Caki2 (cell line): Measurements from ENCODE around the gene PRICKLE2. TPM values are rescaled to one million over a fixed set of nuclear protein-coding genes. Genes with fewer than 3 reads are reported as not detected.

Experiments used
- DNase-seq: peaks from one replicate; pipeline ENCODE4 v3.0.0-alpha.2; 2015; ENCODE audit warnings: low read depth
- in situ Hi-C: cut with HindIII; loops from 2 replicates; pipeline ENCODE4 v1.10.0; 2016; ENCODE audit warnings: low sequenced_read_pairs, low pct_unique_long_range_greater_than_20kb, mixed read lengths
- total RNA-seq: library from RNA; depleted of rRNA; stranded (reverse); fragments of >200 nt; shearing (Covaris generic); gene quantifications from 2 replicates; pipeline ENCODE4 v1.2.3, GENCODE V29; 2014; ENCODE audit warnings: low replicate concordance

PRICKLE2 gene
- total RNA-seq, 1 experiment from 2014 or later: 0.24 TPM

- DNase-seq: peak; percentile 23
- in situ Hi-C loops: no loop called here
These were observed 74.6 kb downstream of the PRICKLE2 start for GRCh38 chr3:64150623-64151207.

GRCh38 chr3:64149886-64150285 lies 75.4 kb downstream of the PRICKLE2 start:
- in situ Hi-C loops: no loop called here

DNA sequence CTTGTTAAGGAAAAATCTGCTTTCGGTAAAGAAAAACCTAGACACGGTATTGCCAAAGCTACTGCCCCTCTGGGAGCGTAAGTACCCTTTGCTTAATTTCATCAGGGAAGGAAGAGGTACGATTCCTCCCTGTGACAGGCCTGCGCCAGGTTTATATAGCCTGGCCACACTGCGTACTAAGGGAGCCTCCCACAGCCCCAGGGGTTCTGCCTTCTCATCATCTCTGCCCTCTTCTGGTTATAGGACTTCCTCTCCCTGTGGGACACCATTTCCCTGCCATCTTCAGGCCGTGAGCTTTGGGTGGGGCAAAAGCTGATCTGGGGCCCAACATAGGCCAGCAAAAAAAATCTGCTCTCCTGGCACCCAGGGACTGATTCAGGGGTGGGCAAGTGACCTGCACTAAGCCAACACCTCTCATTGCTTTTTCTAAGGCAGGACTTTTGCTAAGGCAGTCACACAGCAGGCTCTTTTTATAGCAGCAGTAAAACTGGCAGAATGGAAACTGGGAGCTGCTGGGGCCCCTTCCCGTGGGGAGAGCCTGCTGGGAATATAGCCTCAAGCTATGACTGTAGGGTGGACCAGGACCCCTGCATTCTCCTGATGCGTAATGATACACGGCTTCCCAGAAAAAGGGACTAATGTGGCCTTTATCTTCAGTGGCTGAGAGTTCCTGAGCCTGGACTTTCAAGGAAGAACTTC lies 76.2 kb downstream of the PRICKLE2 start:
- no peak for DNase-seq
- in situ Hi-C loops: no loop called here

More at GRCh38 chr3:64149886-64150285, 75.4 kb downstream of the PRICKLE2 start:
- DNase-seq: no peak

GRCh38 chr3:64147211-64147610 lies 78.1 kb downstream of the PRICKLE2 start:
- in situ Hi-C loops: no loop called here
- DNase-seq: no peak

- no peak for DNase-seq
- in situ Hi-C loops: no loop called here
These were observed 79.8 kb downstream of the PRICKLE2 start for GRCh38 chr3:64145438-64145837.

DNA sequence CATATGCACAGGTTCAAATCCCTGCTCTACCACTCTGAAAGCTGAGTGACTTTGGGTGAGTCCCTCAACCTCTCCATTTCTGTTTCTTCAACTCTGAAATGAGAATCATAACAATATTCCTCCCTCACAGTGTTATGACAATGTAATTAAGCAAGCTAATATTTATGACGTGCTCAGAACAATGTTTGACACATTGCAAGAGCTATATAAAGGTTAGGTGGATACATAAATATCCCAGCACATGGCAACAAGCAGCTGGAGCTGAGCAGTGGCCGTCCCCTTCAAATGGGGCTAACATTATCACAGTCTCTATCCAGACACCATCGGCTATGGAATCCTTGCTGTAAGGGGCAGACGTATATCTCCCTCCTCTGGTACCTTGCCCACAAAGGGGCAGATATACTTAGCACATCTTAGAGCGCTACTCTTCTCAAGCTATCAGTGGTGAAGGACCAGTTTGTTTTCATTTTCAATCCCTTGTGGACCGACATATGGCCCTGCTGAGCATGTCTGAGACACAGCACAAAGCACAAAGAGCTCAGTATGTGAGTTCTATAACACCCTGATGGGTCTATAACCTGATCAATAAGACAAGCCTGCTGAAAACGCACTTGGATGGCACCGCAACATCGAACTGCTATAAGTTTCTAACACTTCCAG lies 80.9 kb downstream of the PRICKLE2 start:
- in situ Hi-C loops: no loop called here
- DNase-seq: no peak

- peak; percentile 85 for DNase-seq
These were observed 81.7 kb downstream of the PRICKLE2 start for GRCh38 chr3:64143409-64144130.

GRCh38 chr3:64141476-64141875 lies 83.8 kb downstream of the PRICKLE2 start:
- DNase-seq: peak; percentile 71
- in situ Hi-C loops: no loop called here

More at GRCh38 chr3:64143409-64144130, 81.7 kb downstream of the PRICKLE2 start:
- in situ Hi-C loops: no loop called here

DNA sequence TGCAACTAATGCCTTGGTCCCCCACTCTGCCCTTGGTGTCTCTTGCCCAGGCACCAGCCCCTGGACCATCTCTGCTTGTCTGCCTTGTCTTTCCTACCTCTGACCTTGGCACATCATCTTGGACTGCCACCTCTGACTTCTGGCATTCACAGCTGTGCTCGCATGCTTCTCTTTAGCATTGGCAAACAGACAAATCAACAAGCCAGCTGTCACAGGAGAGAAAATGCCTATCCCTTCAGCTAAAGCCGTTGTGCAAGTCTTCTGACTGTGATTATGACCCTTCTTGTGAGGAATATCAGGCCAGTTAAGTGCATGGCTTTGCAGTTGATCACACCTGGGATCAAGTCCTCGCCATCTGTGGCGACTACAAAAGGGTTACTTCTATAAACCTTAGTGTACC lies 84.6 kb downstream of the PRICKLE2 start:
- in situ Hi-C loops: no loop called here
- no peak for DNase-seq

- DNase-seq: no peak
- in situ Hi-C loops: no loop called here
These were observed 86.5 kb downstream of the PRICKLE2 start for GRCh38 chr3:64138656-64139375.

- DNase-seq: no peak
- in situ Hi-C loops: no loop called here
These were observed 87.2 kb downstream of the PRICKLE2 start for GRCh38 chr3:64138046-64138445.

DNA sequence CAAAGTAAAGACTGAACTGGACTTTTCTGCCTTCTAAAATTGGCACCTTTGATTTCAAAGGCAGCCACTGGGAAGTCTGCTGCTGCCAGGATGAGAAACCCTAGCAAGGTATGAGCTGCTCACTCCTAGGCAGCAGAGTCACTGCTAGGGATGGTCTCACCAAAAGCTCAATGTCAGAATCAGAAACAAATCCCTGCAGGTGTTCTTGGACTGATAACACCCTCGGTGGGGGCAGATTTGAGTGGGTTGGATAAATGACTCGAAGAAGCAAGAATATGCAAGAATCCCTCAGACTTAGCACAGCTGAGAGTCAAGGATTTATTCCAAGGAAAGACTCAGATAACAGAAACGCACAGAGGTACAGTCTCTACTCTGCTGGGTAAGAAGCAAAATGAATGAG lies 90.4 kb downstream of the PRICKLE2 start:
- no peak for DNase-seq
- in situ Hi-C loops: no loop called here

- in situ Hi-C loops: no loop called here
- DNase-seq: no peak
These were observed 91.3 kb downstream of the PRICKLE2 start for GRCh38 chr3:64133987-64134386.

GRCh38 chr3:64133272-64133671 lies 92.0 kb downstream of the PRICKLE2 start:
- in situ Hi-C loops: no loop called here
- no peak for DNase-seq

DNA sequence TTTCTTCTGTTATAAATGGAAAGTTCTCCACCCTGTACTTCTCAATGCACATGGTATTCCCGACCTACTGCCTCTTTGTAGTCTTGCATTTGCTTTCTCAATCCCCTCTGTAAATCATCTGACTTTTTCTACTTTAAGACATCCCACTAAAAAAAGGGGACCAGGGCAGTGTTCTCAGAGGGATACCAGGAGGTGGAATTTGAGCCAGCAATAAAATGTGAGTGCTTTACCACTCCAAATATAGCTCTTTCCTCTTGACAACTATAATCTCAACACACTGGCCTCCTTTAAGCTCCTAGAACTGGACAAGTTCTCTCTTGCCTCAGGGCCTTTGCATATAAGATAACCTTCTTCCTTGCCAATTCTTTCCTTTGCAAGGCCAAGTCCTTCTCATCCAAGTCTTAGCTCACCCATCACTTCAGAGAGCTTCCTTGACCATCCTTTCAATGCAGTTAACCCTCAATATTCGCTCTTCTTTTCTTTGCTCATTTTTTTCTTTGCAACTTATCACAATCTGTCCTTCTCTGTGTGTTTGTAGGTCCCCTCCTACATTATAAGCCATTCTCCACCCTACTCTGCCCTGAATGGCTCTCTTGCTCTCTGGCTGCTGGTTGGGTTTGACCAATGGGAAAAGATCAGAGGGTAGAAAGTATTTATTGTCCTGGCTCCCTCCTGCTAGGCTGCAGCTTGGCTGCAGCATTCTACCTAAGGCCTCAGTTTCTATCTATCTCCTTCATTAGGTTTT lies 93.4 kb downstream of the PRICKLE2 start:
- in situ Hi-C loops: no loop called here
- no peak for DNase-seq

- DNase-seq: no peak
- in situ Hi-C loops: no loop called here
These were observed 94.8 kb downstream of the PRICKLE2 start for GRCh38 chr3:64130436-64130835.

DNA sequence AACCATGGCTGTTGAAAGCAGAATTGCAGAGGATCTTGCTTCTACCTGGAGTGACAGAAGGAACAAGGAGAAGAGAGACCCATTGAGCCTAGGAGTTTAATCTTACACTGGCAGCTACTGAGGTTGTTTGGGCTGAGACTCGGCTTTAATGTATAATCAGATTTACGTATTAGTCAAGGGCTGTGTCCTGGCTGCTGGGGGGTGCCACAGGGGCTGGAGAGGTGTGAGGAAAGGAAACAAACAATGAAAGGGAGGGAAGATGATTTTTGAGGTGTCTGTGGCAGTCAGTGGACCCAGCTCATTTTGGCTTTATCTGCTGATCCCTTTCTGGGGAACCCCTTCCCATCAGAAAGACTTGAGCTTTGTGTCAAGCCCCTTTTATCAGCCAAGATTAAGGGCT lies 95.7 kb downstream of the PRICKLE2 start:
- in situ Hi-C loops: no loop called here
- DNase-seq: no peak

DNA sequence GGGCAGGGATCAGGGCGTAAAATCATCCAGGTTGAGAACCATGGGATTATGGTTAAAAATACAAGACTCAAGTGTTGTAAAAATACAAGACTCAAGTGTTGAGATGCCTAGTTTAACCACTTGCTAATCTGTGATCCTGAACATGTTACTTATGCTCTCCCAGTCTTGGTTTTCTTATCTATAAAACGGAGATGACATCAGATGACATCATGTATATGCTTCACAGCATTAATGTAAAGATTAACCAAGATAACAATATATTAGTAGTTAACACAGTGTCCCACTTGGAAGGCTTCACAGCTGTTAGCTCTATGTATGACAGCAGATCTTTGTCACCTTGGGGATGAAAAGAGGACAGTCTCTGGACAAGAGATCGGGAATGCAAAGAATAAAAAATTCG lies 96.2 kb downstream of the PRICKLE2 start:
- in situ Hi-C loops: no loop called here
- no peak for DNase-seq
